HG03196 (cell line): ENCODE measurements around the gene IMMP2L.
"Not testable (repeated sequence)": the region's sequence is repeated elsewhere in the genome, so short reads cannot be mapped to it uniquely, and the experiment has no call there.

Experiments
- ATAC-seq: cut with Tn5 transposase; IDR thresholded peaks from one replicate; pipeline ENCODE4 v1.9.1; 2021; ENCODE audit not compliant: unreplicated experiment

IMMP2L gene

DNA sequence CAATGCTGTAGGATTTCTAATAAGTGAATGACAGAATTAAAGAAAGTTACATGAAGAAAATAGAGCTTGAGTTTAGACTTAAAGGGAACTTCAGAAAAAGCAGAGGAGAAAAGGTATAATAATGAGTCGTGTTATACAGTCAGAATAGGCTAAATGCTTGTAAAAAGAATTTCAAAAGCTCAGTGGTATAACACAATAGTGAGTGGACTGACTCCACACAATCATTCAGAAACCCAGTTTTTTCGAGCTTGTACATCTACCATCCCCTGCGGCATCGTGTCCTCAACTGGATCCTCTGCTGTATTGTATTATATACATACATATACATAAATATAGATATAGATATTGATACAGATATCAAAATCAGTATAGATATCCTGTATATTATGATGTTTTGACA lies 52.2 kb downstream of the IMMP2L start:
- no peak for ATAC-seq

- no peak for ATAC-seq
Observed at GRCh38 chr7:111509288-111509687, 53.0 kb downstream of the IMMP2L start.

- no peak for ATAC-seq
Observed at GRCh38 chr7:111508387-111508786, 53.9 kb downstream of the IMMP2L start.

DNA sequence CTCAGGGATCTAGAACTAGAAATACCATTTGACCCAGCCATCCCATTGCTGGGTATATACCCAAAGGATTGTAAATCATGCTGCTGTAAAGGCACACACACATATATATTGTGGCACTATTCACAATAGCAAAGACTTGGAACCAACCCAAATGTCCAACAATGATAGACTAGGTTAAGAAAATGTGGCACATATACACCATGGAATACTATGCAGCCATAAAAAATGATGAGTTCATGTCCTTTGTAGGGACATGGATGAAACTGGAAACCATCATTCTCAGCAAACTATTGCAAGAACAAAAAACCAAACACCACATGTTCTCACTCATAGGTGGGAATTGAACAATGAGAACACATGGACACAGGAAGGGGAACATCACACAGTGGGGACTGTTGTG lies 56.9 kb downstream of the IMMP2L start:
- not testable (repeated sequence) for ATAC-seq

GRCh38 chr7:111501799-111502198 lies 60.5 kb downstream of the IMMP2L start:
- ATAC-seq, result not testable (repeated sequence)

GRCh38 chr7:111499027-111499426 lies 63.3 kb downstream of the IMMP2L start:
- ATAC-seq, result no peak

GRCh38 chr7:111498391-111499007 lies 63.8 kb downstream of the IMMP2L start:
- no peak for ATAC-seq

DNA sequence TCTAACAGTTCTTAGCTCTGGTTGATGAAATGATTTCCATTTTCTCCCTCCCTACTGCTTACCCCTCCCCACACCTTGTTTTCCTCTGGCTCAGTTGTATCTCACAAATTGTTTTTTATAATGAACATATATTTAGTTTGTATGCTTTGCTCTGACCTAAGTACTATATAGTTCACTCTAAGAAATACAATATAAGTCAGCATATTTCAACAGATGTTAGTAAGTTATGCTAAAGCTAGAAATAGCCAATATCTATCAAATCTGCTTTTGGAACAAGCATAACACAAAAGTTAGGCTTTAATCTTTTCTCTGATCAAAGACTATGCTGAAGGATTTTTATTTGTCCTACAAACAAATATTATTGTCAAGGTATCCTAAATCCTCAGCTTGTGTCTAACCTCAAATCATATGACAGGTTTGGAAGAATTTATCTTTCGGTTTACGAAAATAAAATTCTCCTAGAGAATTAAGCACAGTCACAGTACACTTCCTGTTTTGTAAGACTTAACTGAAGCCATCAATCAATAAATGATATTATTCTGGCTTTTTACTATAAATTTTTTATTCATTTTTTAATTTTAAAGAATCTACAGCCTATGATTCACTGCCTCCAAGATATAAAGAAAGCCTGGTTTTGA lies 67.0 kb downstream of the IMMP2L start:
- no peak for ATAC-seq

DNA sequence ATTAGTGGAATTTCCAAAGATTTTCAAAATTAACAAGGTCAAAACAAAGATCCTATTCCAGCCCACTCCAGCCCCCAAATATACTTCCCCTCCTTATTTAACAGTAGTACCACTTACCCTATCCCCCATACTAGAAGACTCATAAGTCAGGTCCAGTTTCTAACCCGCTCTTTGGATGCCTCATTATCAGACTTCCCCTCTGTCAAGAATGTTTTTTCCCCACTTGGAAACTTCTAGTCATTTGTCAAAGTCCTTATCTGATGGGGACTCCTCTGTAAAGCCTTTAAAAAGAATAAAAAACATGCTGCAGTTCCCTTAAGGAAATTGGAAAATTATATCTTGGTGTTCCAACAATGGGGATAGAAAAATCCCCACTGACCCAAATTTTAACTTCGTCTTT lies 70.1 kb downstream of the IMMP2L start:
- no peak for ATAC-seq

GRCh38 chr7:111486472-111487142 lies 75.7 kb downstream of the IMMP2L start:
- peak; percentile 71 for ATAC-seq

GRCh38 chr7:111485701-111486380 lies 76.5 kb downstream of the IMMP2L start:
- ATAC-seq, result no peak

DNA sequence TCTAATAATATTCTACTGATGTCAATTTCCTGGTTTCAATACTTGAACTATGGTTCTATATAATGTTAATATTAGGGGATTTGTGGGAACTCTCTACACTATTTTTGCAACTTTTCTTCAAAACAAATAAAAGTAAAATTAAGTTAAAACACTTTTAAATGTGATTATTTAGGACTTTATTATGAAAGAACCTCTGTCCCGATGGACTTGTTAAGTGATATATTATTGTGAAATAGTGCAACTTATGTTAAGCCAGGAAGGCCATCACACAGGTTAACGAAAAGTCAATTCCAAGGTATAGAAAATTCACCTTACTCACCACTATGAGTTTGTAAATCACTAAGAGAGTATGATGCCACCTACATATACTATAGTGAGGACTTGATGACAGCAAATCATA lies 79.2 kb downstream of the IMMP2L start:
- ATAC-seq, result no peak

DNA sequence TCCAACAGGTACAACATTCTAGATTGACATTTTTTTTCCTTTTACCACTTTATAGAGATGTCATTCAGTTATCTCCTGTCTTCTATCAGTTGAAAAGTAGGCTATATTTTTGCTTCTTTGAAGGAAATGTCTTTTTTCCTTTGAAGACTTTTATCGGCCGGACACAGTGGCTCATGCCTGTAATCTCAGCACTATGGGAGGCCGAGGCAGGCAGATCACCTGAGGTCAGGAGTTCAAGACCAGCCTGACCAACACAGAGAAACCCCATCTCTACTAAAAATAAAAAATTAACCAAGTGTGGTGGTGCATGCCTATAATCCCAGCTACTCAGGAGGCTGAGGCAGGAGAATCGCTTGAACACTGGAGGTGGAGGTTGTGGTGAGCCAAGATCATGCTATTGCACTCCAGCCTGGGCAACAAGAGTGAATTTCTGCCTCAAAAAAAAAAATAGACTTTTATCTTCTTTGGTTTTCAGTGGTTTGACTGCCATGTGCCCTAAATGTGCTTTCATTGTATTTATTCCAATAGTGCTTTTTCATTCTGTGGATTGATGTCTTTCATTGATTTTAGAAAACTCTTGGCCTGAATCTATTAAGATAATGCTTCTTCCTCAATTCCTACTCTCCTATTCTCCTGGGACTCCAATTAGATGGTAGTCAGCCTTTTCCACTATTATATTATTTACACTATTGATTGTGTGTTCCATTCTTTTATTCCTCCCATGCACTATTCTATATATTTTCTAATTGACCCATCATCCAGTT lies 84.6 kb downstream of the IMMP2L start:
- no peak for ATAC-seq

DNA sequence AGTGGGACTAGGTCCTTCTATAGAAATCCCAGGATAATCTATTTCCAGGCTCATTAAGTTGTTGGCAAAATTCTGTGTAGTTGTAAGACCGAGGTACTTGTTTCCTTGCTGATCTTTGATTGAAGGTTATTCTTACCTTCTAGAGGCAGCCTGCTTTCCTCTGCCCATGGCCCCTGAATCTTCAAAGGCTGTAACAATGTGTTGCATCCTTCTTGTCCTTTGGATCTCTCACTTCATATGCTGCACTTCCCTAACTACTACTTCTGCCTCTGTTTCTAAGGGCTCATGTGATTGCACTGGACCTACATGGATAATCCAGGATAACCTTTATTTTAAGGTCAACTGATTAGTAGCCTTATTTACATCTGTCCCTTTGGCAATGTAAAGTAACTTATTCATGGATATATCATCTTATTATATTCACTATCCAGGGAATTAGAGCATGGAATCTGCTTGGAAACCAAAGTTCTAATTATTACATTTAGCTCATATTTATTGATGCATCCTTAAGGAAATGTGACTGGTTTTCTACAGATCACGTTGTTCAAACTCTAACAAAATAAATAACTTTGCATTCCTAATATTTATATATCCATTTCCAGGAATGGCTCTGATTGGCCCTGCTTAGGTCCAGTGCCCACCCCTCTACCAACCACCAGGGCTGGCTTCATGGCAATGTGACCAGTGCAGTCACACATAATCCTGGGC lies 85.6 kb downstream of the IMMP2L start:
- no peak for ATAC-seq

GRCh38 chr7:111475959-111476358 lies 86.3 kb downstream of the IMMP2L start:
- no peak for ATAC-seq

GRCh38 chr7:111475419-111475748 lies 86.9 kb downstream of the IMMP2L start:
- ATAC-seq, result no peak

GRCh38 chr7:111474723-111475418 lies 87.4 kb downstream of the IMMP2L start:
- no peak for ATAC-seq

DNA sequence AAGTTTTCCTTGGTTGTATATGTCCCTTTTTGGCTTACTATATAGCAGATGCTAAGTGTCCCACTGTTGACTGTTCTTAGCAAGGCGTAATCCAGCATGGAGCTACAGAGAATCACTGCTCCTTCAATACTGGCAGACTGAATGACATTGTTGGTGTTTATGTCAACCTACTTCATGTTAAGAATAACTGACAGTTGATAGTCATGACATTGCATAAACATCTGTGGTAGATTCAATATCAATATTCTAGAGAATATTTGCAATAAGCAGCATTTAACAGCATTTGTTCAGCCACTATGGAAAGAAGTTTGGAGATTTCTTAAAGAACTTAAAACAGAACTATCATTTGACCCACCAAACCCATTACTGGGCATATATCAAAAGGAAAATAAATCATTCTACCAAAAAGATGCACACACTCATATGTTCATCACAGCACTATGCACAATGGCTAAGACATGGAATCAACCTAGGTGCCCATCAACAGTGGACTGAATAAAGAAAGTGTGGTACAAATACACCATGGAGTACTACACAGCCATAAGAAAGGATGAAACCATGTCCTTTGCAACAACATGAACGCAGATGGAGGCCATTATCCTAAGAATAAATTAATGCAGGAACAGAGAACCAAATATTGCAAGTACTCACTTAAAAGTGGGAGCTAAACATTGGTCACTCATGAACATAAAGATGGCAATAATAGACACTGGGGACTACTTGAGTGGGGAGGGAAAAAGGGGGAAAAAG lies 88.7 kb downstream of the IMMP2L start:
- no peak for ATAC-seq

GRCh38 chr7:111470998-111471397 lies 91.3 kb downstream of the IMMP2L start:
- ATAC-seq, result no peak
